Caco-2 (cell line): ENCODE measurements around the gene FTCD. TPM values are rescaled to one million over a fixed set of nuclear protein-coding genes. Genes with fewer than 3 reads are reported as not detected.
"Not testable (repeated sequence)": the region's sequence is repeated elsewhere in the genome, so short reads cannot be mapped to it uniquely, and the experiment has no call there.

Experiments used
- BruUV-seq: library from RNA; stranded (reverse); fragments of 400-500 nt; replicated peaks from 2 replicates; lab custom pipeline; 2021; lab: Mats Ljungman, UMichigan
- CTCF ChIA-PET: fragments of 300-600 bp; sonication (Branson Sonifier 250); formaldehyde crosslinking; loops from one replicate; lab custom pipeline; 2022; ENCODE audit warnings: antibody characterized with exemption; lab: Charles Lee
- POLR2A ChIA-PET: fragments of 300-600 bp; sonication (Branson Sonifier 250); formaldehyde crosslinking; loops from one replicate; lab custom pipeline; 2022; ENCODE audit warnings: antibody characterized with exemption; lab: Charles Lee
- DNase-seq, 2 experiments: peaks; one replicate each; pipeline versions ENCODE4 v3.0.0 to v3.0.0-alpha.2; 2020 to 2022
- H3K27me3 ChIP-seq: replicated peaks from 2 replicates; pipeline ENCODE4 v1.6.0; 2011; ENCODE audit warnings: low read length; ENCODE audit not compliant: control insufficient read depth, insufficient read depth
- H3K36me3 ChIP-seq: 2 replicates; pipeline ENCODE4 v1.5.1; 2011; ENCODE audit warnings: low read length; ENCODE audit not compliant: control insufficient read depth, insufficient read depth
- H3K4me1 ChIP-seq: fragments of 250-450 bp; sonication (Bioruptor Pico); 2 replicates; pipeline ENCODE4 v1.5.1; 2020; ENCODE audit warnings: mild to moderate bottlenecking
- H3K4me3 ChIP-seq: 2 replicates; pipeline ENCODE4 v1.5.1; 2011; ENCODE audit warnings: low read depth, mild to moderate bottlenecking, control low read depth, low read length
- H3K9me3 ChIP-seq: fragments of 250-450 bp; sonication (Bioruptor Pico); 2 replicates; pipeline ENCODE4 v1.5.1; 2020; ENCODE audit warnings: mild to moderate bottlenecking, moderate library complexity
- H3K27ac Mint-ChIP-seq: one replicate; pipeline ENCODE4 v1.8.0; 2022; ENCODE audit warnings: mixed read lengths; ENCODE audit not compliant: unreplicated experiment
- H3K27me3 Mint-ChIP-seq: one replicate; pipeline ENCODE4 v1.8.0; 2022; ENCODE audit warnings: mixed read lengths; ENCODE audit not compliant: insufficient read depth, unreplicated experiment
- H3K36me3 Mint-ChIP-seq: one replicate; pipeline ENCODE4 v1.8.0; 2022; ENCODE audit warnings: mild to moderate bottlenecking, mixed read lengths; ENCODE audit not compliant: insufficient read depth, unreplicated experiment
- H3K4me1 Mint-ChIP-seq: one replicate; pipeline ENCODE4 v1.8.0; 2022; ENCODE audit warnings: low read depth, mixed read lengths; ENCODE audit not compliant: unreplicated experiment
- H3K4me3 Mint-ChIP-seq: one replicate; pipeline ENCODE4 v1.8.0; 2022; ENCODE audit warnings: mild to moderate bottlenecking, moderate library complexity, mixed read lengths; ENCODE audit not compliant: unreplicated experiment
- H3K9me3 Mint-ChIP-seq: one replicate; pipeline ENCODE4 v1.8.0; 2022; ENCODE audit warnings: mixed read lengths; ENCODE audit not compliant: unreplicated experiment
- intact Hi-C: fragments of 100-400 bp; cut with micrococcal nuclease; formaldehyde crosslinking; loops from one replicate; pipeline ENCODE4 v1.10.0; 2022; ENCODE audit not compliant: unreplicated experiment
- total RNA-seq: library from RNA; stranded (reverse); gene quantifications from 2 replicates; pipeline ENCODE4 v1.2.3, GENCODE V29; 2022
- TF ChIP-seq, protein P1 (sequence below), 2 experiments: fragments of 200-600 bp in 1 of 2; IDR thresholded peaks; 1 replicate in 1 of 2; 2 replicates in 1 of 2; pipeline versions ENCODE4 v1.5.1 to v1.8.0; 2011 to 2022; ENCODE audit warnings: antibody characterized with exemption in 1 of 2, control low read depth in 1 of 2, inconsistent platforms in 1 of 2, low read depth in 1 of 2, low read length in 1 of 2, mild to moderate bottlenecking in 1 of 2, moderate library complexity in 1 of 2; ENCODE audit not compliant: insufficient read depth in 1 of 2, severe bottlenecking in 1 of 2, unreplicated experiment in 1 of 2

The FTCD gene
- total RNA-seq, 1 experiment from 2014 or later = 3.5 TPM

DNA sequence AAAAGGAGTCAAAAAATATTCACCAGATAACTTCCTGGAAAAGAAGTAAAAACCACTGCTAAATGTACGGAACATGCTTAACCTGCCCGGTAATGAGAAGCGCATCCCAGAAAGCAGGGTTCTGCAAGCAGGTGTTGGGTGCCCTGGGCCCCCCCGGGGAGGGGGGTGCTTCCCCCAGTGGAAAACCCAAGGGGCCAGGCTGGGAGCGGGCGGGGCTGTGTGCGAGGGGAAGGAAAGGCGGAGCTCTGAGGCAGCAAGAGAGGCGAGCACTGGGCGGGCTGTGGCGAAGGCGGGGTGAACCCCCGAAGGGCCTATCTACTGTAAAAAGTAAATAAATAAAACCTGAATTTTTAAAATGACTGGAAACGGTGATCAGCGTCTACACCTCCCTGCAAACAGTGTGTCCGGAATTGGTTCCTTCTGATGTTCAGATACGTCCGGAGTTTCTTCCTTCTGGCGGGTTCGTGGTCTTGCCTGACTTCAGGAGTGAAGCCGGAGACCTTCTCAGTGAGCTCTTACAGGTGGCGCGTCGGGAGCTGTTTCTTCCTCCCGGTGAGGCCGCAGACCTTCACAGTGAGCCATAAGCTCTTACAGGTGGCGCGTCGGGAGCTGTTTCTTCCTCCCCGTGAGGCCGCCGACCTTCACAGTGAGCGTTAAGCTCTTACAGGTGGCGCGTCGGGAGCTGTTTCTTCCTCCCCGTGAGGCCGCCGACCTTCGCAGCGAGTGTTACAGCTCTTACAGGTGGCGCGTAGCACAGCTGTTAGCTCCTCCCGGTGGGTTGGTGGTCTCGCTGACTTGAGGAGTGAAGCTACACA, 13.4 kb downstream of the FTCD start:
- TF ChIP-seq, protein P1, sequence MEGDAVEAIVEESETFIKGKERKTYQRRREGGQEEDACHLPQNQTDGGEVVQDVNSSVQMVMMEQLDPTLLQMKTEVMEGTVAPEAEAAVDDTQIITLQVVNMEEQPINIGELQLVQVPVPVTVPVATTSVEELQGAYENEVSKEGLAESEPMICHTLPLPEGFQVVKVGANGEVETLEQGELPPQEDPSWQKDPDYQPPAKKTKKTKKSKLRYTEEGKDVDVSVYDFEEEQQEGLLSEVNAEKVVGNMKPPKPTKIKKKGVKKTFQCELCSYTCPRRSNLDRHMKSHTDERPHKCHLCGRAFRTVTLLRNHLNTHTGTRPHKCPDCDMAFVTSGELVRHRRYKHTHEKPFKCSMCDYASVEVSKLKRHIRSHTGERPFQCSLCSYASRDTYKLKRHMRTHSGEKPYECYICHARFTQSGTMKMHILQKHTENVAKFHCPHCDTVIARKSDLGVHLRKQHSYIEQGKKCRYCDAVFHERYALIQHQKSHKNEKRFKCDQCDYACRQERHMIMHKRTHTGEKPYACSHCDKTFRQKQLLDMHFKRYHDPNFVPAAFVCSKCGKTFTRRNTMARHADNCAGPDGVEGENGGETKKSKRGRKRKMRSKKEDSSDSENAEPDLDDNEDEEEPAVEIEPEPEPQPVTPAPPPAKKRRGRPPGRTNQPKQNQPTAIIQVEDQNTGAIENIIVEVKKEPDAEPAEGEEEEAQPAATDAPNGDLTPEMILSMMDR (IDR thresholded peaks at IDR 0.05; ENCODE audit: insufficient read depth in 1 of 2, low read depth in 1 of 2, low read length in 1 of 2, severe bottlenecking in 1 of 2, unreplicated experiment in 1 of 2) = no peak
- Histone ChIP-seq H3K27me3 (no peaks in the 10 kb centered on the region), H3K4me3 (no peak overlapping the region), H3K9me3 (no peaks in the 10 kb centered on the region), H3K4me1 (peaks cover 5% of the 10 kb centered on the region; the same call in 1 of the 2 replicates), H3K36me3 (no peaks in the 10 kb centered on the region)
- Mint-ChIP-seq H3K27me3 (no peaks in the 10 kb centered on the region), H3K4me3 (no peak overlapping the region), H3K4me1 (peaks cover 12% of the 10 kb centered on the region), H3K9me3 (no peaks in the 10 kb centered on the region), H3K27ac (no peak overlapping the region), H3K36me3 (no peaks in the 10 kb centered on the region)
- ChIA-PET CTCF (interaction anchor here (0.6 to 1.6 kb wide), 2 partner anchors 13 to 306 kb away, joined by 4 to 7 read pairs; no protein-coding TSS in a partner anchor), POLR2A (no interaction called here)
- no TSS peak for BruUV-seq
- intact Hi-C loops = loop anchor here (5.0 to 10.0 kb wide), 2 partner anchors 83 to 170 kb away; partner anchors contain the start of gene LSS
- DNase-seq = no peak

- H3K27me3 ChIP-seq, H3K9me3 Mint-ChIP-seq, H3K36me3 Mint-ChIP-seq, H3K36me3 ChIP-seq, H3K4me3 ChIP-seq, H3K4me1 ChIP-seq, H3K9me3 ChIP-seq, POLR2A ChIA-PET, H3K27me3 Mint-ChIP-seq, H3K4me3 Mint-ChIP-seq, DNase-seq, H3K27ac Mint-ChIP-seq, BruUV-seq, CTCF ChIA-PET: not testable (repeated sequence)
- peaks cover 12% of the 10 kb centered on the region for H3K4me1 Mint-ChIP-seq
- intact Hi-C loops = loop anchor here (5.0 to 10.0 kb wide), 2 partner anchors 84 to 168 kb away; partner anchors contain the start of gene LSS
These were observed 14.9 kb downstream of the FTCD start for GRCh38 chr21:46140352-46141003.

DNA sequence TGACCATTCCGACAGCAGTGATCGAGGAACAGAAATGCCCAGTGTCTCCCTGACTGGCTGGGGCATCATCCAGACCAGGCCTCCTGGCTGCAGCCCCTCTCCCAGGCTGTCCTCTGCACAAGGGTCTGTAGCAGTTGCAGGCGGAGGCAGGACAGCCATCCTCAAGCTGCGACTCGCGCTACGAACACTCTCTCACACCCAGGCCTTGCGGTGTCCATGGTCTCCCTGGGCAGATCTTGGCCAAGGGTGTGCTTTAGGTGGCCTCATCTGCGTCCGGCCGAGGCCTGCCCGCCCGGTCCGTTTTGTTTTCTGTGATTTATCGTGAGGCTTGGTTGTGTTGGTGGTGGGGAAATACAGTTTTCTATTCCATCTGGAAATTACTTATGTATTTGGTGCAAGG, 15.7 kb downstream of the FTCD start:
- ChIA-PET CTCF (no interaction called here), POLR2A (no interaction called here)
- H3K9me3 Mint-ChIP-seq = no peaks in the 10 kb centered on the region
- Histone ChIP-seq H3K36me3 (no peaks in the 10 kb centered on the region), H3K4me1 (0 out of 2 replicates have a peak, but pooled peaks cover 3% of the 10 kb centered on the region), H3K9me3 (no peaks in the 10 kb centered on the region), H3K4me3 (no peak overlapping the region), H3K27me3 (no peaks in the 10 kb centered on the region)
- intact Hi-C loops = loop anchor here (2.0 to 10.0 kb wide), 3 partner anchors 15 to 167 kb away; partner anchors contain the start of gene LSS
- H3K4me1 Mint-ChIP-seq = peaks cover 11% of the 10 kb centered on the region
- DNase-seq = no peak
- TF ChIP-seq, protein P1 (IDR thresholded peaks at IDR 0.05; ENCODE audit: insufficient read depth in 1 of 2, low read depth in 1 of 2, low read length in 1 of 2, severe bottlenecking in 1 of 2, unreplicated experiment in 1 of 2) = no peak
- no peaks in the 10 kb centered on the region for H3K36me3 Mint-ChIP-seq
- H3K27ac Mint-ChIP-seq = no peak overlapping the region
- H3K4me3 Mint-ChIP-seq = no peak overlapping the region
- H3K27me3 Mint-ChIP-seq = no peaks in the 10 kb centered on the region
- no TSS peak for BruUV-seq
